ENCODE data around the gene ITGA11. TPM values are rescaled to one million over a fixed set of nuclear protein-coding genes. Genes with fewer than 3 reads are reported as not detected.

The ITGA11 gene
- total and polyA plus RNA-seq, 2 experiments from 2014 or later: 0.03 to 0.40 TPM

DNA sequence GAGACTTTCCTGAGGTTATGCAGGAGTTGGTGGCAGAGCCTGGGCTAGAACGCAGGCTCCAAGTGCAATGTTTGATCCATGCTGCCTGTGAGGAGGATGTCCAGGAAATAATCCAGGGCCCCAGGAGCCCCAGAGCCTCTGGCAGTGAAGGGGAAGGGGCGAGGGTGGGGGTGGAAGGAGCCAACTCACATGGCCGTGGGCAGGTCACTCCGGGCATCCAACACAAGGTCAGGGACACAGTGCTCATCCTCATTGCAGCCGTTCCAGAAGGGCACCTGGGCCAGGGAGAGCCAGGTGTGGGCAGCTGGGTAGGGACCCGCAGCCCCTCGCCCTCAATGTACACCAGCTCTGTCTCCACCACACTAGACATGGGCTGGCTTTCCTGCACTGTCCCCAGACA is 110.7 kb downstream of the ITGA11 start (continued):
- TF ChIP-seq, protein P1, sequence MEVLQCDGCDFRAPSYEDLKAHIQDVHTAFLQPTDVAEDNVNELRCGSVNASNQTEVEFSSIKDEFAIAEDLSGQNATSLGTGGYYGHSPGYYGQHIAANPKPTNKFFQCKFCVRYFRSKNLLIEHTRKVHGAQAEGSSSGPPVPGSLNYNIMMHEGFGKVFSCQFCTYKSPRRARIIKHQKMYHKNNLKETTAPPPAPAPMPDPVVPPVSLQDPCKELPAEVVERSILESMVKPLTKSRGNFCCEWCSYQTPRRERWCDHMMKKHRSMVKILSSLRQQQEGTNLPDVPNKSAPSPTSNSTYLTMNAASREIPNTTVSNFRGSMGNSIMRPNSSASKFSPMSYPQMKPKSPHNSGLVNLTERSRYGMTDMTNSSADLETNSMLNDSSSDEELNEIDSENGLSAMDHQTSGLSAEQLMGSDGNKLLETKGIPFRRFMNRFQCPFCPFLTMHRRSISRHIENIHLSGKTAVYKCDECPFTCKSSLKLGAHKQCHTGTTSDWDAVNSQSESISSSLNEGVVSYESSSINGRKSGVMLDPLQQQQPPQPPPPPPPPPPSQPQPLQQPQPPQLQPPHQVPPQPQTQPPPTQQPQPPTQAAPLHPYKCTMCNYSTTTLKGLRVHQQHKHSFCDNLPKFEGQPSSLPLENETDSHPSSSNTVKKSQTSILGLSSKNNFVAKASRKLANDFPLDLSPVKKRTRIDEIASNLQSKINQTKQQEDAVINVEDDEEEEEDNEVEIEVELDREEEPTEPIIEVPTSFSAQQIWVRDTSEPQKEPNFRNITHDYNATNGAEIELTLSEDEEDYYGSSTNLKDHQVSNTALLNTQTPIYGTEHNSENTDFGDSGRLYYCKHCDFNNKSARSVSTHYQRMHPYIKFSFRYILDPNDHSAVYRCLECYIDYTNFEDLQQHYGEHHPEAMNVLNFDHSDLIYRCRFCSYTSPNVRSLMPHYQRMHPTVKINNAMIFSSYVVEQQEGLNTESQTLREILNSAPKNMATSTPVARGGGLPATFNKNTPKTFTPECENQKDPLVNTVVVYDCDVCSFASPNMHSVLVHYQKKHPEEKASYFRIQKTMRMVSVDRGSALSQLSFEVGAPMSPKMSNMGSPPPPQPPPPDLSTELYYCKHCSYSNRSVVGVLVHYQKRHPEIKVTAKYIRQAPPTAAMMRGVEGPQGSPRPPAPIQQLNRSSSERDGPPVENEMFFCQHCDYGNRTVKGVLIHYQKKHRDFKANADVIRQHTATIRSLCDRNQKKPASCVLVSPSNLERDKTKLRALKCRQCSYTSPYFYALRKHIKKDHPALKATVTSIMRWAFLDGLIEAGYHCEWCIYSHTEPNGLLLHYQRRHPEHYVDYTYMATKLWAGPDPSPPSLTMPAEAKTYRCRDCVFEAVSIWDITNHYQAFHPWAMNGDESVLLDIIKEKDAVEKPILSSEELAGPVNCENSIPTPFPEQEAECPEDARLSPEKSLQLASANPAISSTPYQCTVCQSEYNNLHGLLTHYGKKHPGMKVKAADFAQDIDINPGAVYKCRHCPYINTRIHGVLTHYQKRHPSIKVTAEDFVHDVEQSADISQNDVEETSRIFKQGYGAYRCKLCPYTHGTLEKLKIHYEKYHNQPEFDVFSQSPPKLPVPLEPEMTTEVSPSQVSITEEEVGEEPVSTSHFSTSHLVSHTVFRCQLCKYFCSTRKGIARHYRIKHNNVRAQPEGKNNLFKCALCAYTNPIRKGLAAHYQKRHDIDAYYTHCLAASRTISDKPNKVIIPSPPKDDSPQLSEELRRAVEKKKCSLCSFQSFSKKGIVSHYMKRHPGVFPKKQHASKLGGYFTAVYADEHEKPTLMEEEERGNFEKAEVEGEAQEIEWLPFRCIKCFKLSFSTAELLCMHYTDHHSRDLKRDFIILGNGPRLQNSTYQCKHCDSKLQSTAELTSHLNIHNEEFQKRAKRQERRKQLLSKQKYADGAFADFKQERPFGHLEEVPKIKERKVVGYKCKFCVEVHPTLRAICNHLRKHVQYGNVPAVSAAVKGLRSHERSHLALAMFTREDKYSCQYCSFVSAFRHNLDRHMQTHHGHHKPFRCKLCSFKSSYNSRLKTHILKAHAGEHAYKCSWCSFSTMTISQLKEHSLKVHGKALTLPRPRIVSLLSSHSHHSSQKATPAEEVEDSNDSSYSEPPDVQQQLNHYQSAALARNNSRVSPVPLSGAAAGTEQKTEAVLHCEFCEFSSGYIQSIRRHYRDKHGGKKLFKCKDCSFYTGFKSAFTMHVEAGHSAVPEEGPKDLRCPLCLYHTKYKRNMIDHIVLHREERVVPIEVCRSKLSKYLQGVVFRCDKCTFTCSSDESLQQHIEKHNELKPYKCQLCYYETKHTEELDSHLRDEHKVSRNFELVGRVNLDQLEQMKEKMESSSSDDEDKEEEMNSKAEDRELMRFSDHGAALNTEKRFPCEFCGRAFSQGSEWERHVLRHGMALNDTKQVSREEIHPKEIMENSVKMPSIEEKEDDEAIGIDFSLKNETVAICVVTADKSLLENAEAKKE (CRISPR knock-in tag; IDR thresholded peaks at IDR 0.05): no peak
- TF ChIP-seq STAT1 (IDR thresholded peaks at IDR 0.05; ENCODE audit: unreplicated experiment) (no peak), ZNF114 (CRISPR knock-in tag; IDR thresholded peaks at IDR 0.05) (no peak), EZH2phosphoT487 (IDR thresholded peaks at IDR 0.05; ENCODE audit: unreplicated experiment) (no peak), NANOG (IDR thresholded peaks at IDR 0.05; ENCODE audit: borderline replicate concordance) (no peak), ZNF331 (CRISPR knock-in tag; IDR thresholded peaks at IDR 0.05; ENCODE audit: low read depth) (no peak), POLR2AphosphoS5 (IDR thresholded peaks at IDR 0.05; ENCODE audit: low read depth) (no peak), CREB1 (CRISPR knock-in tag; IDR thresholded peaks at IDR 0.05; ENCODE audit: low read depth) (no peak)
- TF ChIP-seq, protein P2, sequence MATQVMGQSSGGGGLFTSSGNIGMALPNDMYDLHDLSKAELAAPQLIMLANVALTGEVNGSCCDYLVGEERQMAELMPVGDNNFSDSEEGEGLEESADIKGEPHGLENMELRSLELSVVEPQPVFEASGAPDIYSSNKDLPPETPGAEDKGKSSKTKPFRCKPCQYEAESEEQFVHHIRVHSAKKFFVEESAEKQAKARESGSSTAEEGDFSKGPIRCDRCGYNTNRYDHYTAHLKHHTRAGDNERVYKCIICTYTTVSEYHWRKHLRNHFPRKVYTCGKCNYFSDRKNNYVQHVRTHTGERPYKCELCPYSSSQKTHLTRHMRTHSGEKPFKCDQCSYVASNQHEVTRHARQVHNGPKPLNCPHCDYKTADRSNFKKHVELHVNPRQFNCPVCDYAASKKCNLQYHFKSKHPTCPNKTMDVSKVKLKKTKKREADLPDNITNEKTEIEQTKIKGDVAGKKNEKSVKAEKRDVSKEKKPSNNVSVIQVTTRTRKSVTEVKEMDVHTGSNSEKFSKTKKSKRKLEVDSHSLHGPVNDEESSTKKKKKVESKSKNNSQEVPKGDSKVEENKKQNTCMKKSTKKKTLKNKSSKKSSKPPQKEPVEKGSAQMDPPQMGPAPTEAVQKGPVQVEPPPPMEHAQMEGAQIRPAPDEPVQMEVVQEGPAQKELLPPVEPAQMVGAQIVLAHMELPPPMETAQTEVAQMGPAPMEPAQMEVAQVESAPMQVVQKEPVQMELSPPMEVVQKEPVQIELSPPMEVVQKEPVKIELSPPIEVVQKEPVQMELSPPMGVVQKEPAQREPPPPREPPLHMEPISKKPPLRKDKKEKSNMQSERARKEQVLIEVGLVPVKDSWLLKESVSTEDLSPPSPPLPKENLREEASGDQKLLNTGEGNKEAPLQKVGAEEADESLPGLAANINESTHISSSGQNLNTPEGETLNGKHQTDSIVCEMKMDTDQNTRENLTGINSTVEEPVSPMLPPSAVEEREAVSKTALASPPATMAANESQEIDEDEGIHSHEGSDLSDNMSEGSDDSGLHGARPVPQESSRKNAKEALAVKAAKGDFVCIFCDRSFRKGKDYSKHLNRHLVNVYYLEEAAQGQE (IDR thresholded peaks at IDR 0.05; ENCODE audit: unreplicated experiment): no peak

Measured in GM23338 (cell line).